Dermis blood vessel endothelial cell (primary cell): ENCODE results near the gene NPHP4. TPM values are rescaled to one million over a fixed set of nuclear protein-coding genes. Genes with fewer than 3 reads are reported as not detected.

Experiments used
- DNase-seq: peaks from one replicate; pipeline ENCODE4 v3.0.0; 2010
- total RNA-seq: library from RNA; depleted of rRNA; stranded (reverse); fragments of >200 nt; gene quantifications from 2 replicates; pipeline ENCODE4 v1.2.3, GENCODE V29; 2014

The NPHP4 gene
- total RNA-seq, 1 donor from 2014 or later, result 5.1 TPM

DNA sequence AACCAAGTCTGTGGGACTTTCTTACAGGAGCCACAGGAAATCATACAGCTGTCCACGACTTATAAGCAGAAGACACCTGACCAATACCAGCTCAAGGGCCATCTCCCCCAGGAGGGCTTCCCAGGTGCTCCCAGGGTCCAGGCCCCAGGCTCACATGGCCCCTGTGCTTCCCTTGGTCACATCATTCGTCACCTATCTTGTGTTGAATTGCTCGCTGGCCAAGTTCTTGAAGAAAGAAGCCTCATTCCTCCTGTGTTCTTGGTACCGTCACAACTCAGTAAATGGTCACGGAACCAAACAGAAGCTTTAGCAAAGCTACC is 3.0 kb downstream of the NPHP4 start:
- no peak for DNase-seq

DNA sequence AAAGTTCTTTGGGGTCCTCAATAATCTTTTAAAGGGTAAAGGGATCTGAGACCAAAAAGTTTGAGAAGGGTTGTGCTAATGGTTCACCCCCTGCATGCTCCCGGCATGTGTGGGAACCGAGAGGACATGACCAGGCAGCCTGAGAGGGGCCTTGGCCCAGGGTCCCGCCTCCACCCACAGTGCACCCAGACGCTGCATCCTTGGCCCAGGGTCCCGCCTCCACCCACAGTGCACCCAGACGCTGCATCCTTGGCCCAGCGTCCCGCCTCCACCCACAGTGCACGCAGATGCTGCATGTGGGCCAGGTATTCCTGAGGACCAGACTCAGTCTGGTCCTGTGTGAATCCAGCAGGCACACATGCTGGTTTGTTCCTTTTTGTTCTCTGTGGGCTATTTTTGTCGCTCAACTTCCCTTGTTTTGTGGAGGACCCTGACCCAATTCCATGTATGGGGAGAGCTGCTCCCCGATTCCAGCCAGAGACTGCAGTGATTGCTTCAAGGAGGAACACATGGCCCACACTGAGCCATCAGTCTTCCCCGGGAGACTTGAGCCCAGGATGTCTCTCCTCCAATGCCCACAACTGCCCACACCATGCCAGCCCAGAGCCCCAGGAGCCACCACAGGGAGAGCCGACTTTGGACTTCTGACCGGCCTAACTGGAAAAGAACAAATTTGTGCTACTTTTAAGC is 3.5 kb downstream of the NPHP4 start:
- no peak for DNase-seq

DNA sequence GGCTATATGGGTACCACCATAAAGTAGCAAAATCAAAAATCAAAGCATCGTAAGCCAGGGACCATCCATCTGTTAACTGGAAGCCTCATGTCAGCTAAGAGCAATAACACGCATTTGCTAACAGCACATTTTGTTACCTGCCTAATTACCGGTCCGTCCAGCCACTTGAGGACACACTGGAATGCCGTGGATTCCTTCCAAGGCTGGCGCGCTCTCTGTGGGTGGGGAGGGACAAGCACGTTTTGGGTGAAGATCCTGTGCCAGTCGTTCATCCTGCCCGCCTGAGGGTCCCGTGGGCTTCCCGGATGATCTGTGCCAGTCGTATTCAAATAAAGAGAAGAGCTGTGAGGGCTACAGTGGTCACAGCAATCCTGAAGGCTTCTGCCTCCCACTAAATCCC is 6.2 kb downstream of the NPHP4 start:
- DNase-seq, result no peak

DNA sequence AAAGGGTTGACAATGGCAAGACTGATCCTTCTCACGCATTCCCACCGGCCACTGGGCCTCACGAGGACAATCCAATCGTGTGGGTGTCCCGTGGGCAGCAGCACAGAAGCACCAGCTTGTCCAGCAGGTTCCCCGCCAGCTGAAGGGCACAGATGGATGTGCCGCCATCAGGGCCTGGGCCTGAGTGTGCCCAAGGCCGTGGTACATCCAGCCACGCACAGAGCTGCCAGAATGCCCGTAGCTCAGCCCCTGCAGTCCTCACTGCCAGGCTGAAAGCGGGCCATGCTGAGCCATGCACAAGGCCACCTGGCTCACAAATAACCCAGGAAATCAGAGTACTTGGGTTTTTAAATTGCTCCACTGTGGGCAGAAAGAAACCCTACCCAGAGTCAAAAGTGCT is 7.0 kb downstream of the NPHP4 start:
- no peak for DNase-seq

DNA sequence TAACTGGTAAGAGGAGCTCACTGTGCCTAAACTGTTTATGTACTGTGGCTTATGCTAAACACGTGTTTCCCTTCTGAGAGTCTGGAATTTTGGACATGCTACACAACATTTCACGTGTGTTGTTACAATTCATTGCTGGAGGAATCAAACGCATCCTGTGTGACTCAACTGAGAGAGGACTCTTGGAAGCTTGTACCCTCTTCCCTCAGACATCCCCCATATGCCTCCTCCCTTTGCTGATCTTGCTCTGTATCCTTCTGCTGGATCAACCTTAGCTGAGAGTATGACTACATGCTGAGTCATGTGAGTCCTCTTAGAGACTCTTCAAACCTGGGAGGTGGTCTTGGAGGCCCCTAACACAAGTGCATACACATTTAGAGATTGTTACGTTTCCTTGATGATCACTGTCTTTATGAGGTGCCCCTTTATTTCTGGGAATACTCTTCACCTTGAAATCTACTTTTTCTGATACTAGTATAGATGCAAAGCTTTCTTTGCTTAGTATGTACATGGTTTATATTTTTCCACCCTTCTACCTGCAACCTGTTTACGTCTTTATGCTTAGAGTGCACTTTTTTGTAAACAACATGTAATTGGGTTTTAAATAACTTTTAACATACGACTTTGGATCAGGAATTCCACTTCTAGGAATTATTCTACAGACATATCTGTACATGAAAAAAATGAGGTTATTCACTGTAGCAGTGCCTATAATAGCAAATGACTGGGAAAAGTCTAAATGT is 8.7 kb downstream of the NPHP4 start:
- peak; percentile 43 for DNase-seq

DNA sequence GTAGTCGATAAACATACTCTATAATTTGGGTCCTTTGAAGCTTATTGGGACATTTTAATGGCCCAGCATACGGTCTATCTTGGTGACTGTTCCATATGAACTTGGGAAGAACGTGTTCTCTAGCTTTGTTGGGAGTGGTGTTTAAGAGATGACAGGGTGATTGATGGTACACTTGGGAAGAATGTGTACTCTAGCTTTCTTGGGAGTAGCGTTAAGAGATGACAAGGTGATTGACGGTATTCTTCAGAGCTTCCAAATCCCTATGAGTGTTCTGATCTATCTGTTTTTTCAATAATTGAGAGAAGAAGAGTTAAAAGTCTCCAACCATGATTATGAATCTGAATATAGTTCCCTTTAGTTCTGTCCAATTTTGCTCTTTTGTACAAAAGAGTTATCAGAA is 9.4 kb downstream of the NPHP4 start:
- no peak for DNase-seq

DNA sequence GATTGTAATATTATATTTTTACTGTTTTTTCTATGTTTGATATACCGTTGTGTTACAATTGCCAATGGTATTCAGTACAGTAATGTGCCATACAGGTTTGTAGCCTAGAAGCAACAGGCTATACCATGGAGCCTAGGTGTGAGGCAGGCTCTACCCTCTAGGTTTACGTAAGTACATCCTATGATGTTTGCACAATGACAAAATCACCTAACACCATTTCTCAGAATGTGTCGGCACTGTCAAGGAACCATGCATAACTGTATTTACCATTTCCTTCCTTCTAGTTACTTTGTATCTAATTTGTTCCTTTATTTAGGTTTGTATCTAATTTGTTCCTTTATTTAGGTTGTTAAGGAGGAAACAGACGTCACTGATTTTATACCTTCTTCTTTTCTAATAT is 9.9 kb downstream of the NPHP4 start:
- DNase-seq, result no peak

DNA sequence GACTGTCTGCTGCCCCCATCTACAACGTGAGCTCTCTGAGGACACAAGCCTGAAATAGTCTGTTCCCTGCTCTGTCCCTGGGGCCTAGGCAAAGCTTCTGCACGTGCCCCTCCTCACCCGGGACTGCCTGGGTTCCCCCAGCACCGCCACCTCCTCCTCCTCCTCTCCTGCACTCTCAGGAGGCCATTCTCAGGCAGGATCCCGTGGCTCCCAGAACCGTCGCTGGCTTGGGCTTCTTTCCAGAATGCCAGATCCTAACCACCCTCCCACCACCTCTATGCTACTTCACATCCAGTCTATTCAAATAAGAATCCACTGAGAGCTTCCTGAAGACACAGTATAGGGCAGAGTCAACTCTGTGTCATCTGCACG is 11.2 kb downstream of the NPHP4 start:
- no peak for DNase-seq

DNA sequence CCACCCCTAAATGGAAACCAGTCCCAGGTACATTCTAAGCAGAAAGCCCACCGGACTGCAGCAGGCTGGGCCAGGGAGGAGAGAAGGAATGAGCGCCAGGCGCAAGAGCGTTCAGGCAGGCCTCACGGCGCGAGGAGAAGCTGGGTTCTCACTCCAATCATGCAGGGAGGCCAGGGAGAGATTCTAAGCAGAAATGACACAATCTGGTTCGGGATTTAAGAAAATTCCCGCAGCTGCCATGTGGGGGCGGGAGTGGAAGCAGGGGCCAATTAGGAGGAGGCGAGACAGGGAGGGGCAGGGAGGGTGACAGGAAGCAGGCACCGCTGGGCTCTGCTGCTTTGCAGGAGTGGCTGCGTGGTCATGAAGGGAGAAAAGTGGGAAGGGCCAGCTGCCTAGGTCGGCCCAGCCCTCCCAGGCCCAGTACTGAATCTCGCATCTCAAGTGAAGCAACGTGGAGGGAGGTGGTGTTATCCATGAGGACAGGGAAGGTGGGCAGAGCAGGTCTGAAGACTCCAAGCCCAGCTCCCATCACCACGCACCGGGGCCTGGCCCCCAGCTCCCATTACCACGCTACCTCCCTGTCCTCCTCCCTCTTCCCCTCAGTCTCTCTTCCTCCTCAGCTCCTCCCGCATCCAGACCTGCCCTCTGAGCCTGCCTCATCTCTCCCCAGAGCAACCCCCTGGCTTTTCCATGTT is 11.8 kb downstream of the NPHP4 start:
- peak; percentile 36 for DNase-seq

DNA sequence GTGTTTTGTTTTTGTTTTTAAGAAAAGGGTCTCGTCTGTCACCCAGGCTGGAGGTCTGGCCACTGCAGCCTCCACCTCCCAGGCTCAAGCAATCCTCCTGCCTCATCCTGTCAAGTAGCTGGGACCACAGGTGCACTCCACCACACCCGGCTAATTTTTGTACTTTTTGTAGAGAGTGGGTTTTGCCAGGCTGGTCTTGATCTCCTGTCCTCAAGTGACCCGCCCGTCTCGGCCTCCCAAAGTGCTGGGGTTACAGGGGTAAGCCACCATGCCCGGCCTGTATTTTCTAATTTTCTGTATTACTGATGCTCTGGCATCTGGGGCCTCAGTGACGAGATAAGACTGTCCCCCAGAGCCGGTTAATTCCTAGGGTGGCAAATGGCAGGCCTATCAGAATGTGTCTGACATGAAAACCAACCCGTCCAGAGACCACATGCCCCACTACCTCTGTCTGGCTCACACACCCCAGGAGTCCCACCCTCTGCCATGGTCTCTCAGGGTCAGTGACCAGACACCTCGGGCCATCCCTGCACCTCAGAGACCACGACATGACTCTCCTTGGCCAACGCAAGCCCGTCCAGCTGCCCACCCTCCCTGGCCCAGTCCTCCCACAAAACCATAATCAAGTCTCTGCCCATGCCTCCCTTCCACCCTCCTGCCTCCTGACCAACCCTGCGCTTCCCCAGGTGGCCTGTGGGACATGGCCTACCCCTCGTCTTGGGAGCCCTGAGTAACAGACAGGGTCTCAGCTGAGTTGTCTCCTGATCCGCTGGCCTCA is 12.5 kb downstream of the NPHP4 start:
- no peak for DNase-seq

DNA sequence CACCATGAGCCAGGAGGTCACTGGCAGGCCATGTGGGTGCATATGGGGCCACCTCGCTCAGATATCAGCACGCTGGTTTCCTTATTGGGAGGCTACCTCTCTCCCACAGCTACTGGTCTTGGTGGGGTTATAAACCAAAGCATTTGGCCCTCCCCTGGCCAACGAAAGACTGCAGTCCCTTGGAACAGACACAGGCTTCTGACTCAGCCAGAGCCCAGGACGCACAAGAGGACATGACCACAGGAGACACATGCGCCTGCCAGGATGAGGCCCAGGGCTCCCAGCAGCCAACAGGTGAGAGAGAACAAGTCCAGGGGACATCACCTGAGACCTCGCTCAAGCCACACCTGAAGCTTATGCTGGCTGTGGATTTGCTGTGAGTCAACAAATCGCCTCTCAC is 13.8 kb downstream of the NPHP4 start:
- DNase-seq, result no peak

DNA sequence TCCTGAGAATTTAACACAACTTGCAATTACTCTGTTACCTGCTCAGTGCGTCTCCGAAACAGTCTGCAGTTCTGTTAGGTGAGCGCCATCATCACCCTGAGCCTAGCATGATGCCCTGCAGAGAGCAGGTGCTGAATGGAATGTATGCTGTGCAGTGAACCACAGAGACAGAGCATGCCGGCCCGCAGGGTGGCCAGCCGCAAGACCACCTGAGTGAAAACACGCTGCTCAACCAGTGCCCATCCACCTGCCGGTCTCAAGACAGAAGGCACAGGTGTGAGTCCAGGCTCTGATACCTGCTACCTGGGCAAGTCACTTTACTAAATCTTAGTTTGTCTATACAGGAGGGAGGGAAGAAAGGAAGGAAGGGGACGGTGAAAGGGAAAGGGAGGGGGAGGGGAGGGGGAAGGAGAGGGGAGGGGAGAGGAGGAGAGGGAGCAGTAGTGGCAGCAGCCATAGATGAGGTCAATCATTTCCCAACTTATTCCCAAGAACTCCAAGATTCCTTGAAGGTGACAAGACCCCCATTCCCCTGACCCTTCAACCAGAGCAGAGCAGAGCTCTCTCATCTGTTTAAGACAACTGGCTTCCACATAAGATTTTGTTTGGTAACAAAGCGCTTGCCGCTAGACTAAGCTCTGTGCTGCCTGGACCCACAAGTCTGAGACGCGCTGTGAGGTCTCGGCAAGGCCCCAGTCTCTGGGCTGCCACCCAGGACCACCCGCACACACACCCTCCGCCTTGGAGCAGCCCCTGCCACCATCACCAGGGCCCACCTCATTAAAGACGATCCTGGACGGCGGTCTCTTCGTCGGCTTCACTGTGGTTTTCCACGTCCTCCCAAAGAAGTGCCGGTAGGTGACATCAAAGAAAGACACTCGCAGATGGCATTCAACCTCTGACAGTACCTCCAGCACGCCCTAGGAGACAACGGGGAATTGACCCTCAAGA is 14.5 kb downstream of the NPHP4 start:
- DNase-seq, result no peak

DNA sequence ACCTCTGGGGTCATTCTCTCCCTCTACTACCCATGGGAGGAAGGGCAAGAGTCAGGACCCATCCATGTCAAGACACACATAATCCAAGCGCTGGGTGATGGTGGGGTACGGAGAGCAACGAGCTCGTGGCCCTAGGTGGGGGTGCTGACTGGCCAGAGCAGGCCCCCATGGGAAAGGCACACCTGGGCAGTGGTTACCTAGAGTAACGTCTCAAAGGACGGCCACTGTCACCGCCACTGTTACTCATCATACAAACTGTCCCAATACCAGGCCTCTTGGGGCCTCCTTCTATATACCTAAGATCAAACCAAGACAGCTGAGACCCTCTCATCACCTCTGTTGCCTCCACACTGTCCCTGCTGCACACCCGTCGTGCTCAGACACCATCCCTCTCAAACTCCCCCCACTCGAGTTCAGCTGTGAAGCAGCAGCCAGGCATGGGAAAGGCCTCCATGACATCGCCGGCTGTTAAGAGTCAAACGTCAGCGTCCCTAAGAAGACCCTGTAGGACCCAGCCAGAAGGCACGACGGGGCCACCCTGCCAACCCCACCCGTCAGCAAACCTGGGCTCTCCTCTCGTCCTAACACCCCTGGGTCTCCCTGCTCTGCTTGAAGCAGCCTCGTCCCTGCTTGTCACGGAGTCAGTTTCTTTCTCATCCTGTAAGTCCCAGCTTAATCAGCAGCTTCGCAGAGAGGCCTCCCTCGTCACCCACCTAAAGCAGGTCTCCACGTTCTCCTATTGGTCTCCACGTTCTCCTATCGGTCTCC is 15.3 kb downstream of the NPHP4 start:
- no peak for DNase-seq

DNA sequence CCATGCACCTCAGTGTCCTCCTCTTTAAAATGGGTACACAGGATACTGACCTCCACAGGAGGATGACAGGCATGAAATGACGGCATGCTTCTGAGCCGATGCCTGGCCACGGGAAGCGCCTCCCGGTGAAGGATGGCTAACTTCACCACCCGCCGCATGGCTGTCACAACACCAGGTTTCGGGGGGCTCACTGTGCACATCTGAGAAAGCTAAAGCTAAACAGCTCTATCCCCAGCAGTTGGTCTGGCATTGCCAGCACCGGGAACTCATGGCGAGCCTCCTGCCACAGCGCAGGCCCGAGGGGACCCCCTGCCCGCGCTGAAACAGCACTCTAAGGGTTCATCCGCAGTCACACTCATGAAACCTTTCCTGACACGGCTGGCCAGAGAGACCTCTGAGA is 16.0 kb downstream of the NPHP4 start:
- no peak for DNase-seq

DNA sequence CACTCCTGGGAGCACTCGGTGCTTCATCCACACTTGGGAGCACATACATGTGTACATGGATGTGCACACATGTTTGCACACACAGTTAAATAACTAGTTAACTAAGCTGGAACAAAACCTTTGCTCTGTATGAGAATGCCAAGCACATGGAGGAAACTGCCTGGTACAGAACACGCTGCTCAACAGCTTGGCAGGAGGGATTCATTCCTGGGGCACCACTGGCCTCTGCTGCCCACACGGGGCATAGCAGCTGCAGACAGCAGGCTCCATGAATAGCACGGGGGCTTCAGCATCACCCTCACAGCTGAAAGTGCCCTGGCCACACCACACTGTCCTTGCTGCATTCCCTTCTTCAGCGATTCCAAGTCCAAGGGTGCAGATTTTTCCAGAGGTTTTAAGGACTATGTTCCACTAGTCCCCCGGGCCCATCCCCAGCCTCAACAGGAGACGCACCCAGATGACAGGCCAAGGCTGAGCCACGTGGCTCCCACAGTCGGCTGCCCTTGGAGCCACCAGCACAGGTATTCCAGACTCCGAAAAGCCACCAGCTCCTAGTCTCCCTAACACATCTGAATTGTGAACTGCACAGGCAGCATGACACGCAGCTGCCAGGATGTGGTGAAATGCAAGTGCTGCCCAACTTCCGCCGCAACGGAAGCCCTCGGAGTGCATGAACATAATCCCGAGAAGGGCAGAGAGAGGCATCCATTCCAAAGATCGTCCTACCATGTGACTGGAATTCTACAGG is 16.9 kb downstream of the NPHP4 start:
- DNase-seq, result peak; percentile 81

DNA sequence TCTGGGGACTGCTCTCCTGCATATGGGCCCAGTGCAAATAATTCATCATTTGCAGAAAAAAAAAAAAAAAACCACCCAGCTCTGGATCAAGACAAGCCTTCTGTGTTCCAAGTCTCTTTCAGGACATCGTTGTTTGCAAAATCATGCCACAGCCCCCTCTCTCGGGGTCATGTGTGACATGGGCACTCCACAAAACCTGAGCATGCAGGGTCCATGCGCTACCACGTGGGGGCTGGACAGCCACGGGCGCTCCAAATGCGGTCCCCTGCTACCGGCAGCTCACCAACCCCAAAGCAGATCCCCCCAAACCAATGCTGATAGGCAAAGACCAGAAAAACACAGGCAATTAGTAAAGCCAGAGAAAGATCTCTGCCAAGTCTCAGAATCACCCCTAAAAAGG is 17.6 kb downstream of the NPHP4 start:
- no peak for DNase-seq

DNA sequence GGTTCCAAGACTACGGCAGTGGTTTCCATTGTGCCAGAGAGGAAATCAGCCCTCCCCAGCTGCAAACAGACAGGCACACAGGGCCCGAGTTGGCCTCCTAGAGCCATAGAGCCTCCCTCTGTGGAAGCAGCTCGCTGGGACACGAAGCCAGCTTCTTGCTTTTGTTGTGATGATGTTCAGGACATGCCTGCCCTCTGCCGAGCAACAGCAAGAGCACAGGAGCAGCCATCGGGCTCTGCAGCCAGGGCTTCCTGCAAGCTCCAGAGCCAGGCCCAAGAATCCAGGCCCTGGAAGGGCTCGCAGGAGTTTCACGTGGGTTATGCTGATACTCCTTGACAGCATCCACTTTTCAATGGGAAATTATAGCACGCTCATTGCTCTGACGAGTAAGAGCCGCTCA is 18.5 kb downstream of the NPHP4 start:
- DNase-seq, result no peak

DNA sequence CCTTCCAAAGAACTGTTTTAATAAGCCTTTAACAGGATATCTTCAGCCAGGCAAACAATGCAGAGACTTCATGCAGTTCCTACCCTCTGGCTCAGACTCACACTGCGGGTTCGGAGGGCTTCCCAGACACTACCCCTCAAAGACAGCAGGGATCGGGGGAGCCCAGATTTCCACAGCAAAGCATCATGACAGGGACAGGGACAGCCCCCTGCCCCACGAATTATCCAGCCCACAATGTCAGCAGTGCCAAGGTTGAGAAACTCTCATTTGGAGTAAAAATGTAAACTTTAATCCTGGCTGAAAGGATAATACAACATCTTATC is 20.1 kb downstream of the NPHP4 start:
- DNase-seq, result no peak

DNA sequence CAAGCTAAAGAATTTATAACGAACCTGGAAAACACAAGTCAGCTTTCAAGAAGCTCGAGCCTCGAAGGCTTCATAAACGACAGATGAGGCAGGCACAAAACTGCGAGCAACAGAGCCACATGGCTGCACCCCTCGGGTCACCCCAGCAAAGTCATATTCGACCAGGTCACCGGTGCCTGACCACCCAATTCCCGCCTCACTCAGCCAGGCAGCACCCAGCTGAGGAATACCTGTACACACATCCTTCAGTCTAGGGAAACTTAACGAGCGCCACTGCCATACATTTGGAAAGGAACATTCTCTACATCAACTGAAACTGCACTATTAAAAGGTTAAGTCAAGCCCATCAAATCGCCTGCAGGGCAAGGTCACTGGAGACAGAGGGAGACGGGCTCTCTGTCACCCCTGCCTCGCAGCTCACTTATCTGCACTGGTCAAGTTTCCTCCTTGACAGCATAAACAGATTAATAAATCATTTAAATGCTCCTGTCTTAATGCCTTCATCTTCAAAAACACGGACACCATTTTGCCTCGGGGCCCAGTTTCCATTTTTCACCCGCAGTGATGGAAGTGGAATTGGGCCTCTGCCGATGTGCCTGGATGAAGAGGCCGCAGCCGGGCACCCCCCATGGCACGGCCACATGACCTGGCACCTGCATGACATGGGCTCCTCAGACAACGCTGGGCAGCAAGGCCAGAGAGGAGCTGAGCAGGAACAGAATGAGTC is 20.6 kb downstream of the NPHP4 start:
- DNase-seq, result no peak

DNA sequence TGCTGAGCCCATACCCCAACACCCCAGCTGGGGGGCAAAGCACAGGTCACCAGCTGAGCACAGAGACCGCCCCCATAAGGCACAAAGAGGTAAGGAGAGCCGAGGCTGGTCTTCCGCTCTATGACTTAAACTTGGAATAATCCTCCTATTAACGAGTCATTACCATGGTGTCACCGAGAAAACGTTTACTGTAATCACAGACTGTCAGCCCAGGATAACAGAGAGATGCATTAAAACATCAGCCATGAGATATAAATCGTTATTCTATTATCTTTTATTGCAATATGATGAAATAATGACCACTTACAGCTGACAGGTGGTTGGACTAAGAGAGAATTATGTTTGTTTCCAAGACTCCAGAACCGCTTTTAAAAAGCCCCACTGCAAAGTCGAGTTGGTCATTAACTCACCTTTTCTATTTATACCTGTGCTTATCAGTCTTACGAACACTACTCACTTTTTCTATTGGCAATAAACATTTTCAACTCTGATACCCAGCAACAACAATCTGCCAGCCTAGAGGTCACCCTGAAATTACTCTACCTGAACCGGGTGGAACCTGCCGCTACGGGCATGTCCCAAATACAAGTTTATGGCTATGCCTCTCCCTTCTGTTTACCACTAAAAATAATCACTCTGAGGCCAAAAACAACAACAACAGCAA is 21.5 kb downstream of the NPHP4 start:
- DNase-seq, result no peak
